Breast epithelium (tissue), 4 donors: ENCODE data around the gene ZNF799. TPM values are rescaled to one million over a fixed set of nuclear protein-coding genes. Genes with fewer than 3 reads are reported as not detected.

ENCODE experiments used
- DNase-seq, 2 donors: peaks; one replicate each; pipeline ENCODE4 v3.0.0-alpha.2; 2019; ENCODE audit warnings: low spot score in 2 of 2
- H3K27ac ChIP-seq, 2 donors: fragments of 200-600 bp; sonication (generic) in 1 of 2; one replicate each; pipeline ENCODE4 v1.5.1; 2016 to 2019; ENCODE audit warnings: mild to moderate bottlenecking in 1 of 2
- H3K27me3 ChIP-seq, 2 donors: fragments of 200-600 bp; sonication (generic) in 1 of 2; one replicate each; pipeline versions ENCODE4 v1.5.1 to v1.6.0; 2017 to 2019; ENCODE audit warnings: control low read depth in 1 of 2, mild to moderate bottlenecking in 1 of 2
- H3K36me3 ChIP-seq: fragments of 200-600 bp; one replicate; pipeline ENCODE4 v1.5.1; 2019
- H3K4me1 ChIP-seq, 2 donors: fragments of 200-600 bp; sonication (generic); one replicate each; pipeline ENCODE4 v1.5.1; 2016 to 2019; ENCODE audit warnings: control low read depth in 1 of 2
- H3K4me3 ChIP-seq, 3 donors: fragments of 200-600 bp; sonication (generic); 1 replicate in 2 of 3; 2 replicates in 1 of 3; pipeline ENCODE4 v1.5.1; 2016 to 2019; ENCODE audit warnings: mild to moderate bottlenecking in 3 of 3, moderate library complexity in 2 of 3
- H3K9me3 ChIP-seq, 2 donors: fragments of 200-600 bp; sonication (generic) in 1 of 2; one replicate each; pipeline ENCODE4 v1.5.1; 2016 to 2019; ENCODE audit warnings: control low read depth in 1 of 2
- CTCF ChIP-seq, 3 donors: fragments of 450-650 bp; IDR thresholded peaks; one replicate each; pipeline ENCODE4 v1.5.1; 2016 to 2017; ENCODE audit warnings: antibody characterized with exemption in 3 of 3, mild to moderate bottlenecking in 3 of 3, moderate library complexity in 3 of 3
- POLR2A ChIP-seq: fragments of 450-650 bp; IDR thresholded peaks from one replicate; pipeline ENCODE4 v1.6.1; 2016; ENCODE audit warnings: antibody characterized with exemption, mild to moderate bottlenecking, moderate library complexity
- POLR2AphosphoS5 ChIP-seq, 3 donors: sonication (generic); formaldehyde crosslinking; IDR thresholded peaks; one replicate each; pipeline ENCODE4 v1.6.1; 2017; ENCODE audit warnings: antibody characterized with exemption in 3 of 3
- intact Hi-C: fragments of 100-400 bp; cut with DNase I; formaldehyde crosslinking; loops from one replicate; pipeline ENCODE4 v1.15.1; 2023; ENCODE audit warnings: low total_unique reads
- total RNA-seq, 3 donors: library from RNA; depleted of rRNA; stranded (reverse); fragments of >200 nt; gene quantifications; one replicate each; pipeline ENCODE4 v1.1.0, GENCODE V29; 2016

The ZNF799 gene
- total RNA-seq, 3 donors from 2014 or later = 6.4 to 10.4 (median 8.8) TPM

GRCh38 chr19:12346896-12347295 is 54.2 kb downstream of the ZNF799 start:
- H3K27ac ChIP-seq = no peak overlapping the region
- TF ChIP-seq POLR2A (no peak), CTCF (IDR thresholded peaks at IDR 0.05) (no peak), POLR2AphosphoS5 (IDR thresholded peaks at IDR 0.05) (no peak)
- intact Hi-C loops = loop anchor here (10.0 kb wide), 1 partner anchor 988 kb away; no protein-coding TSS in a partner anchor
- peaks cover 31 to 61% of the 10 kb centered on the region in 2 donors for H3K9me3 ChIP-seq
- DNase-seq = no peak
- no peaks in the 10 kb centered on the region for H3K27me3 ChIP-seq
- no peak overlapping the region for H3K4me3 ChIP-seq
- H3K4me1 ChIP-seq = no peaks in the 10 kb centered on the region
- H3K36me3 ChIP-seq = peaks cover 8% of the 10 kb centered on the region

- Histone ChIP-seq H3K4me1 (no peaks in the 10 kb centered on the region), H3K4me3 (no peak overlapping the region), H3K27me3 (no peaks in the 10 kb centered on the region), H3K36me3 (peaks cover under 1% of the 10 kb centered on the region), H3K27ac (no peak overlapping the region), H3K9me3 (peaks cover 14 to 44% of the 10 kb centered on the region in 2 donors)
- TF ChIP-seq CTCF (IDR thresholded peaks at IDR 0.05) (no peak), POLR2AphosphoS5 (IDR thresholded peaks at IDR 0.05) (no peak), POLR2A (no peak)
- no peak for DNase-seq
- intact Hi-C loops = loop anchor here (10.0 kb wide), 1 partner anchor 990 kb away; no protein-coding TSS in a partner anchor
Measured at GRCh38 chr19:12345197-12345596, 55.9 kb downstream of the ZNF799 start.

Other genes starting within 250 kb of the ZNF799 start
- gene ZNF625, start 244.5 kb downstream of the ZNF799 start, total RNA-seq = 1 to 10 TPM; 4.3 to 9.5 (median 5.4) TPM
- 10 to 100 TPM; 11.5 to 22.0 (median 12.8) TPM for gene ZNF136, start 238.2 kb downstream of the ZNF799 start, total RNA-seq
- 10 to 100 TPM; 12.3 to 23.9 (median 21.7) TPM for gene ZNF44, start 106.4 kb downstream of the ZNF799 start, total RNA-seq
- 1 to 10 TPM; 2.6 to 7.5 (median 5.2) TPM for gene ZNF563, start 67.6 kb downstream of the ZNF799 start, total RNA-seq
- gene ZNF442, start 35.6 kb downstream of the ZNF799 start, total RNA-seq = 1 to 10 TPM; 2.6 to 3.7 (median 3.3) TPM
- 10 to 100 TPM in 2 of 3 donors, 1 to 10 TPM in 1; 4.2 to 12.6 (median 10.8) TPM for gene ZNF443, start 39.8 kb upstream of the ZNF799 start, total RNA-seq
- 10 to 100 TPM in 1 of 3 donors, 1 to 10 TPM in 2; 3.0 to 10.2 (median 6.2) TPM for gene ZNF709, start 83.5 kb upstream of the ZNF799 start, total RNA-seq
- gene ZNF564, start 150.2 kb upstream of the ZNF799 start, total RNA-seq = 10 to 100 TPM; 14.7 to 25.8 (median 18.7) TPM
- 1 to 10 TPM; 5.6 to 7.9 (median 7.0) TPM for gene ZNF490, start 209.5 kb upstream of the ZNF799 start, total RNA-seq
- 10 to 100 TPM; 22.4 to 35.3 (median 34.7) TPM for gene ZNF791, start 209.6 kb upstream of the ZNF799 start, total RNA-seq